ENCODE data around the gene C12orf75. TPM values are rescaled to one million over a fixed set of nuclear protein-coding genes. Genes with fewer than 3 reads are reported as not detected.

Gene C12orf75
- total and polyA plus RNA-seq, 2 donors (not counting 3 experiments of a cell fraction or from before 2014, with no cell fraction given): 23.6 to 60.7 TPM

- no peak for FAIRE-seq
- intact Hi-C loops (cut with micrococcal nuclease): no loop called here
These were observed 43.8 kb downstream of the C12orf75 start for GRCh38 chr12:105374303-105374702.

More at GRCh38 chr12:105374303-105374702, 43.8 kb downstream of the C12orf75 start:
- H3K36me3 ChIP-seq (ENCODE audit: control insufficient read depth in 2 of 2, extremely low read depth in 1 of 2, insufficient read depth in 2 of 2, low read length in 2 of 2): peaks cover 0 to 5% of the 10 kb centered on the region in 2 experiments
- no peak for DNase-seq (ENCODE audit: low read depth, low spot score)
- H3K27me3 ChIP-seq (ENCODE audit: control insufficient read depth in 2 of 2, insufficient read depth in 2 of 2, low read length in 2 of 2): no peaks in the 10 kb centered on the region
- ChIA-PET POLR2A (no interaction called here), CTCF (interaction anchor here (1.1 to 2.5 kb wide), 4 partner anchors 9 to 208 kb away, joined by 3 to 6 read pairs (median 5); no protein-coding TSS in a partner anchor)
- no peak overlapping the region for H3K27ac ChIP-seq (ENCODE audit: insufficient read depth, low read depth, low read length)
- H3K9me1 ChIP-seq (replicated peaks; ENCODE audit: control insufficient read depth, extremely low read depth, insufficient read depth, low read length): no peaks in the 10 kb centered on the region
- no TSS peak for BruUV-seq (replicated peaks)
- TF ChIP-seq POLR2AphosphoS5 (IDR thresholded peaks at IDR 0.05; ENCODE audit: insufficient read depth, low read depth, low read length) (no peak), CTCF (IDR thresholded peaks at IDR 0.05; ENCODE audit: extremely low read depth in 1 of 2, insufficient read depth in 1 of 2, low read depth in 1 of 2, low read length in 2 of 2) (no peak), EZH2 (IDR thresholded peaks at IDR 0.05; ENCODE audit: borderline replicate concordance, low read depth, low read length, severe bottlenecking) (no peak), MYC (IDR thresholded peaks at IDR 0.05; ENCODE audit: low read depth, low read length) (no peak), FOS (IDR thresholded peaks at IDR 0.05; ENCODE audit: borderline replicate concordance, insufficient read depth, low read length) (no peak), JUN (IDR thresholded peaks at IDR 0.05; ENCODE audit: borderline replicate concordance, insufficient read depth, insufficient read length, low read depth) (no peak), MAX (IDR thresholded peaks at IDR 0.05; ENCODE audit: insufficient read depth, insufficient read length) (no peak), GATA2 (IDR thresholded peaks at IDR 0.05; ENCODE audit: insufficient read depth, insufficient read length, low read depth, low read length) (no peak), POLR2A (IDR thresholded peaks at IDR 0.05; ENCODE audit: low read depth, low read length) (no peak)
- dilution Hi-C loops (cut with MboI; ENCODE audit: extremely low pct_ligation_motif_present, low sequenced_read_pairs): no loop called here
- no peak overlapping the region for H2AFZ ChIP-seq (ENCODE audit: low read depth, low read length)
- no peak overlapping the region for H3K9ac ChIP-seq (replicated peaks; ENCODE audit: extremely low read depth, insufficient read depth, low read length)
- no peaks in the 10 kb centered on the region for H4K20me1 ChIP-seq (replicated peaks; ENCODE audit: control insufficient read depth, extremely low read depth, insufficient read depth, low read length)
- H3K4me2 ChIP-seq (ENCODE audit: insufficient read depth, low read length): no peak overlapping the region
- no peaks in the 10 kb centered on the region for H3K79me2 ChIP-seq (ENCODE audit: control insufficient read depth, insufficient read depth, low read length)
- no peak overlapping the region for H3K4me3 ChIP-seq (replicated peaks in 1 of 3; ENCODE audit: insufficient read depth in 1 of 3, low read depth in 1 of 3, low read length in 3 of 3)
- H3K9me3 ChIP-seq (replicated peaks; ENCODE audit: control insufficient read depth, insufficient read depth, low read length): no peaks in the 10 kb centered on the region
- no peaks in the 10 kb centered on the region for H3K4me1 ChIP-seq (ENCODE audit: control insufficient read depth, extremely low read depth, insufficient read depth, low read length)
